HG03432 (cell line): Measurements from ENCODE around the gene SLC27A3.
"Not testable (repeated sequence)": the region's sequence is repeated elsewhere in the genome, so short reads cannot be mapped to it uniquely, and the experiment has no call there.

ENCODE experiments used
- ATAC-seq: cut with Tn5 transposase; IDR thresholded peaks from one replicate; pipeline ENCODE4 v1.9.1; 2021; ENCODE audit warnings: mild to moderate bottlenecking, moderate library complexity; ENCODE audit not compliant: unreplicated experiment

The SLC27A3 gene

GRCh38 chr1:153778824-153779519 lies 3.8 kb downstream of the SLC27A3 start:
- no peak for ATAC-seq

- no peak for ATAC-seq
Observed at GRCh38 chr1:153779781-153780541, 4.8 kb downstream of the SLC27A3 start.

- no peak for ATAC-seq
Observed at GRCh38 chr1:153780551-153780950, 5.3 kb downstream of the SLC27A3 start.

GRCh38 chr1:153782648-153783047 lies 7.4 kb downstream of the SLC27A3 start:
- ATAC-seq = not testable (repeated sequence)

- ATAC-seq = peak; percentile 91
Observed at GRCh38 chr1:153783233-153784190, 8.3 kb downstream of the SLC27A3 start.

- ATAC-seq = no peak
Observed at GRCh38 chr1:153786038-153786790, 11.0 kb downstream of the SLC27A3 start.

- ATAC-seq = no peak
Observed at GRCh38 chr1:153789478-153790034, 14.3 kb downstream of the SLC27A3 start.

- ATAC-seq = no peak
Observed at GRCh38 chr1:153790313-153790965, 15.2 kb downstream of the SLC27A3 start.

GRCh38 chr1:153790966-153791647 lies 15.9 kb downstream of the SLC27A3 start:
- ATAC-seq = peak; percentile 87

GRCh38 chr1:153791648-153792253 lies 16.5 kb downstream of the SLC27A3 start:
- ATAC-seq = peak; percentile 17

GRCh38 chr1:153792631-153793041 lies 17.4 kb downstream of the SLC27A3 start:
- no peak for ATAC-seq

- no peak for ATAC-seq
Observed at GRCh38 chr1:153793261-153793972, 18.2 kb downstream of the SLC27A3 start.

- ATAC-seq = no peak
Observed at GRCh38 chr1:153793973-153794615, 18.9 kb downstream of the SLC27A3 start.

- no peak for ATAC-seq
Observed at GRCh38 chr1:153794624-153795329, 19.6 kb downstream of the SLC27A3 start.

GRCh38 chr1:153795330-153795837 lies 20.2 kb downstream of the SLC27A3 start:
- ATAC-seq = no peak

- ATAC-seq = no peak
Observed at GRCh38 chr1:153795934-153796785, 21.0 kb downstream of the SLC27A3 start.
